HL-60/S4 treated with retinoic acid at 250 ng/mL for 4 days and 3 days (cell line): ENCODE measurements around the gene PRR23C.

ENCODE experiments used
- in situ Hi-C: fragments of 300-500 bp; cut with MboI; formaldehyde crosslinking; loops from 2 replicates; pipeline ENCODE4 v1.7.0; 2022; ENCODE audit warnings: low sequenced_read_pairs

PRR23C gene

GRCh38 chr3:139005356-139005993 lies 39.2 kb downstream of the PRR23C start:
- in situ Hi-C loops: no loop called here

GRCh38 chr3:138995706-138996105 lies 49.0 kb downstream of the PRR23C start:
- in situ Hi-C loops: no loop called here
